CD4-positive, alpha-beta T cell treated with Interleukin-12 subunit alpha and Interleukin-12 subunit beta, for 1 hour (primary cell): ENCODE results near the gene EIF1B.

Experiments
- DNase-seq: peaks from one replicate; pipeline ENCODE4 v3.0.0-alpha.2; 2020

EIF1B gene

GRCh38 chr3:40309925-40310695 is 603 bp downstream of the EIF1B start:
- peak; percentile 44 for DNase-seq

GRCh38 chr3:40310705-40311104 is 1.2 kb downstream of the EIF1B start:
- DNase-seq = peak; percentile 9

GRCh38 chr3:40312661-40313226 is 3.2 kb downstream of the EIF1B start:
- DNase-seq = no peak

GRCh38 chr3:40313975-40314860 is 4.7 kb downstream of the EIF1B start:
- DNase-seq = no peak

GRCh38 chr3:40317061-40317855 is 7.8 kb downstream of the EIF1B start:
- peak; percentile 74 for DNase-seq

- no peak for DNase-seq
These were observed 12.3 kb downstream of the EIF1B start for GRCh38 chr3:40321818-40322217.

DNA sequence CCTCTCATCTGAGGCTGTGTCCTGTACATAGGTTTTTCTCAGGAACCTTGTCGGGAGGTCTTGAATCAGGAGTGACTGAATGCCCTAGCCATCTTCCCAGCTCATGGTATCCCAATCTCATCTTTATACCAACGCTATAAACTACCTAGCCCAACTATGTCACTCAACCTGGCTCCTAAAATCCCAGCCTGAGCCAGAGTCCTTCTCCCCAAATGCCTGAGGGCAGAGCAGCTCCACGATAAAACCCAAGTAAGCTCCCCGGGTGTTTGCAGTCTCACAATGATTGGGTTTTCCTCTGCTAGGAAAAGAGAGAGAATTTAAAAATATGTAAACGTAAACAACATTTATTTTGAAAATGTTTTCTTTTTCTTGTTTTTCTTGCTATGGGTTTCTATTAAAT is 14.4 kb downstream of the EIF1B start:
- DNase-seq = no peak

- DNase-seq = no peak
These were observed 15.1 kb downstream of the EIF1B start for GRCh38 chr3:40324621-40325020.

GRCh38 chr3:40325465-40325864 is 16.0 kb downstream of the EIF1B start:
- DNase-seq = no peak

GRCh38 chr3:40328374-40328773 is 18.9 kb downstream of the EIF1B start:
- no peak for DNase-seq

- no peak for DNase-seq
These were observed 19.6 kb downstream of the EIF1B start for GRCh38 chr3:40329071-40329470.

DNA sequence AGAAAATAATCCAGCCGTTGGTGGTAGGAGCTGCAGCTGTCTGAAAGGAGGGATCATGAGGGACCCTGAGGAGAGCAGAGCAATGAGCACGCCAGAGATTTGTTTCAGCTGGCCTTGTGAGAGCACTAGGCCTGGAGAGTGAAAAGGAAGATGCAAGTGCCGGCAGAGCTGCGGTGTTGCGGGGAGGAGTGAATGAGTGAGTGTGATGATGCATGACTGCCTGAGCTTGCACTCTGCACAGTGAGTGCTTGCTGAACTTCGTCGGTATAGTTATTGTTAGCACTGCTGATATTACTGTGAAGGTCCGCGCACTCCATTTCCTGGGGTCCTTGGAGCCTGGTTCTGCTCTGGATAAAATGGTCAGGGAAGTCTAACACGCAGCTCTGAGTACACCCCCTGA is 23.2 kb downstream of the EIF1B start:
- no peak for DNase-seq

- DNase-seq = no peak
These were observed 23.9 kb downstream of the EIF1B start for GRCh38 chr3:40333416-40333815.

DNA sequence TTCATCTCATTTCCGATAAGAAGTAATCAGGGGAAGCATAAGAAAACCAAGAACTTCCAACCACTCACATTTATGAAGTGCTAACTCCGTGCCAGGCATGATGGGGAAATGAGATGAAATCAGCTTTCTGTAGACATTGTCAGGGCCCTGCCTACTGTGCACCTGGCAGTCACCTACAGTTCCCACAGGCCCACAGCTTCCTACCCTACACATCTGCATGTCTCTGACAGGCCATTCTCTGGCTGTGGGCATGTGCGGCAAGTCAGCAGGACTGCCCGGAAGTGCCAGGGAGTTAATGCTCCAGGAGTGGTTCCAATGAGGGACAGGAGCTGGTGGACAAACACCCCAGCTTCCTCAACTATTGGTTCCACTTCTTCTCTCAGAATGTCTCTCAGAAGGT is 24.3 kb downstream of the EIF1B start:
- DNase-seq = no peak

- DNase-seq = no peak
These were observed 26.6 kb downstream of the EIF1B start for GRCh38 chr3:40336101-40336500.

DNA sequence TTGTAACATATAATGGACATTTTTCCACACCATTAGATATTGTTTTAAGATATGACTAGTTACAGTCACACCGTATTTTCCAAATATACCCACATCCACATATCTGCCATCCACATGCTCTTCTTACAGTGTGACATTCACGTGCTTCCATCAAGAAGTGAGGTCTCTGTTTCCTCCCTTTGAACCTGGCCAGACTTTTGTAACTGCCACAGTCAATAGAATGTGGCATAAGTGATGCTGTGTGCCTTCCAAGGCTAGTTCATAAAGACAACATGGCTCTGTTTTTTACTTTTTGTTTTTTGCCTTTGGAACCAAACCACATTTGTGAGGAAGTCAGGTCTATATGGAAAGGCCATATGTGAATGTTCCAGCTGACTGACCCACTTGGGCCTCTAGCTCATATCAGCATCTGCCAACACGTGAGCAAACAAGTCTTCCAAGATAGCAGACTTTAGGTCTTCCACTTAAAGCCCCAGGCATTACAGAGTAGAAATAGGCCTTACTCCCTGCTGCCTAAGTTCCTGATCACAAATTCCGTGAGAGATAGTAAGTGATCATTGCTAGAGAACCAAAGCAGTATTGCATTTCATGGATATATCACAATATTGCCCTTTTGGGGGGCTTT is 27.1 kb downstream of the EIF1B start:
- no peak for DNase-seq

DNA sequence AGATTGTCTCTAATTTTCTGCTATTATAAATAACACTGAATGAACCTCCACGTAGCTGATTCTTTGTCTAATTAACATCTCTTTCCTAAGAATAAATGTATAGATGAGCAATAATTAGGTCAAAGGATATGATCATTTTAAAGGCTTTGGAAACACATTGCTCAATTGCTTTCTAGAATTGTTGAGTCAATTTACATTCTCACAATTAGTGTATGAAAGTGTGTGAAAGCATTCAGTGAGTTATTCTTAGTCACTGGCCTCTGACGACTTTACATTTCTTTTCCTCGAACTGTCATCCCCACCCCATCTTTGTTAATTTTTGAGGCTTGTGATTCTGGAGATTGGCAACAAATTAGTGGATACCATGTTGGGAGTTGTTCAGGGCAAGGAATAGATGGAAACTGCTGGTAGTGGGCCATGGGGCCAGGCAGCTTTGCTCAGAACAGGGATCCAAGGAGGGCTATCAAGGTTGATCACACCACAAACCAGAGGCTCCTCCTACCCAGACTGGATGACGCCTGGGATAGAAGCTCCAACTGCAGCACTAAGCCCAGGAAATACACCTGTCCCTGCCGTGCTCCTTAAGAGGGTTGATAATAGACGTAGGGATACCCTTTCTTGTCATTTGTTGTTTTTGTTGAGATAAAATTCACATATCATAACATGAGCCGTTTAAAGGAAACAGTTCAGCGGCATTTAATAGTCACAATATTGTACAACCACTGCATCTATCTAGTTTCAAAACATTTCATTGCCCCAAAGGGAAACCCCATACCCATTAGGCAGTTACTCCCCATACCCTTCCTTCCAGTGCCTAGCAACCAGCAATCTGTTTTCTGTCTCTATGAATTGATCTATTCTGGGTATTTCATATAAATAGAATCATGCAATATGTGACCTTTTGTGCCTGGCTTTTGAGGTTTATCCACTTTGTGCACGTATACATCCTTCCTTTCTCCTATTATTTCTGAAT is 27.9 kb downstream of the EIF1B start:
- no peak for DNase-seq

DNA sequence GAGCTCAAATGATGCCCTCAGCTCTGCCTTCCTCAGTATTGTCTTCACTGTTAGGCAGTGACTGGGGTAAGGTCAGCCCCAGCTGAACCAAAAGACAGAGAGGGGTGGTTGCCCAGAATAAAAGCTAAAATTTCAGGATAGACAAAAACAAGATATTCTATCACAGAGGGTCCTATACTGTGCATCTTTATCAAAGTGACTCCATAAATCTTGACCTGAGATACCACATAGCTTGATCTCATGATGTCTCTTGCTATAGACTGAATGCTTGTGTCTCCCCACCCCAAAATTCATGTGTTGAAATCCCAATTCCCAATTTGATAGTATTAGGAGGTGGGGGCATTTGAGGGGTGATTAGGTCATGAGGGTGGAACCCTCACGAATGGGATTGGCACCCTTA is 30.4 kb downstream of the EIF1B start:
- no peak for DNase-seq

GRCh38 chr3:40340541-40341170 is 31.1 kb downstream of the EIF1B start:
- no peak for DNase-seq

GRCh38 chr3:40341671-40342070 is 32.2 kb downstream of the EIF1B start:
- DNase-seq = no peak

DNA sequence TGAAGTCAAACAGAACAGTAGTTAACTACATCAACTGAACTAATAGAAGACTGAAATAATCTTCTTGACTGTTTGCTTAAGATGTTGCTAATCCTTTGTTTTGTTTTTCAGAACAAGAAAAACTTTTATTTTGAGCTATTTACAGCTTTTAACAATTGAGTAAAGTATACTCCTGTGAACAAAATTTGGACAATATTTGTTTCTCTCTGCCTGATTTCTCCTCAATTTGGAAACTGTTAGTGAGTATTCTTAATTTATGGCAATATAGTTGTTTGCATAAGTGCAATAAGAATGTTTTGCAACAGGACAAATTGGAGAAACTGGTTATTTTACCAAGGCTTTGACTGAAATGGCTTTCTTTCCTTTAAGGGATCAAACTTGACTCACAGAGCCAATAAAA is 41.0 kb downstream of the EIF1B start:
- no peak for DNase-seq
